ENCODE data around the gene GSTA4. TPM values are rescaled to one million over a fixed set of nuclear protein-coding genes. Genes with fewer than 3 reads are reported as not detected.

The GSTA4 gene
- total and polyA plus RNA-seq, 2 of the 13 experiments (the other 11 are each of a cell fraction or from before 2014, with no cell fraction given): 34.1 to 53.6 TPM

DNA sequence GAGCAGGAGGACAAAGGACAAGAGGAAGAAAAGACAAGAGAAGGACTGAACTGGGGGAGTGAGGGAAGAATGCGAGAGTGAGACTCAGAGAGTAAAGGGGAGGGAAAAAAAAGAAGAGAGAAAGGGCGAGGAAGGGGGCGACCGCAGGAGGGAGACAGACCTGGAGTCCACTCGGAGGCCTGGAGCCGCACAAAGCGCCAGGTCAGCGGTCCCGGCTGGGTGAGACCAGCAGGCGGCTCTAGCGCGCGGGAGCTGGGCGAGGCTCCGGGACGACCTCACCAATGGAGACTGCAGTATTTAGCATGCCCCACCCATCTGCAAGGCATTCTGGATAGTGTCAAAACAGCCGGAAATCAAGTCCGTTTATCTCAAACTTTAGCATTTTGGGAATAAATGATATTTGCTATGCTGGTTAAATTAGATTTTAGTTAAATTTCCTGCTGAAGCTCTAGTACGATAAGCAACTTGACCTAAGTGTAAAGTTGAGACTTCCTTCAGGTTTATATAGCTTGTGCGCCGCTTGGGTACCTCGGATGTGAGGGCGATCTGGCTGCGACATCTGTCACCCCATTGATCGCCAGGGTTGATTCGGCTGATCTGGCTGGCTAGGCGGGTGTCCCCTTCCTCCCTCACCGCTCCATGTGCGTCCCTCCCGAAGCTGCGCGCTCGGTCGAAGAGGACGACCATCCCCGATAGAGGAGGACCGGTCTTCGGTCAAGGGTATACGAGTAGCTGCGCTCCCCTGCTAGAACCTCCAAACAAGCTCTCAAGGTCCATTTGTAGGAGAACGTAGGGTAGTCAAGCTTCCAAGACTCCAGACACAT lies at the start of gene GSTA4 (continued):
- TF ChIP-seq ZNF335 (CRISPR knock-in tag; IDR thresholded peaks at IDR 0.05) (peak; percentile 27; the same call in 1 of the 2 replicates), ZNF724P (CRISPR knock-in tag; IDR thresholded peaks at IDR 0.05; ENCODE audit: borderline replicate concordance) (0 out of 2 replicates have a peak, but pooled peaks have one; percentile 60), TSC22D2 (CRISPR knock-in tag; IDR thresholded peaks at IDR 0.05; ENCODE audit: borderline replicate concordance) (0 out of 2 replicates have a peak, but pooled peaks have one; percentile 50), PRMT3 (CRISPR knock-in tag; IDR thresholded peaks at IDR 0.05; ENCODE audit: borderline replicate concordance, low read depth) (peak; percentile 67; the same call in 1 of the 2 replicates), SMYD3 (CRISPR knock-in tag; IDR thresholded peaks at IDR 0.05) (0 out of 2 replicates have a peak, but pooled peaks have one; percentile 34), RBM39 (IDR thresholded peaks at IDR 0.05; ENCODE audit: low read depth, low read length, poor library complexity, severe bottlenecking) (peak; percentile 99), ZNF543 (CRISPR knock-in tag; IDR thresholded peaks at IDR 0.05) (0 out of 2 replicates have a peak, but pooled peaks have one; percentile 37), CHCHD3 (CRISPR knock-in tag; IDR thresholded peaks at IDR 0.05) (0 out of 2 replicates have a peak, but pooled peaks have one; percentile 48), SMARCC2 (IDR thresholded peaks at IDR 0.05) (0 out of 2 replicates have a peak, but pooled peaks have one; percentile 36), BCL6 (CRISPR knock-in tag; IDR thresholded peaks at IDR 0.05) (peak; percentile 70), CENPT (CRISPR knock-in tag; IDR thresholded peaks at IDR 0.05; ENCODE audit: low read depth) (0 out of 2 replicates have a peak, but pooled peaks have one; percentile 65), KLF16 (CRISPR knock-in tag; IDR thresholded peaks at IDR 0.05) (peak in 1 of 2 experiments; percentile 80; a peak in 2 of 4 replicates), HNF4A (CRISPR knock-in tag; IDR thresholded peaks at IDR 0.05) (peak; percentile 61; the same call in 1 of the 2 replicates), ZNF878 (CRISPR knock-in tag; IDR thresholded peaks at IDR 0.05) (peak; percentile 76), ZNF292 (CRISPR knock-in tag; IDR thresholded peaks at IDR 0.05; ENCODE audit: borderline replicate concordance, low read depth) (peak; percentile 36; the same call in 1 of the 2 replicates), TBP (CRISPR knock-in tag; IDR thresholded peaks at IDR 0.05) (peak; percentile 84; the same call in 1 of the 2 replicates), ZEB1 (IDR thresholded peaks at IDR 0.05; ENCODE audit: insufficient replicate concordance, low read depth) (peak; percentile 25), ZFP62 (CRISPR knock-in tag; IDR thresholded peaks at IDR 0.05) (0 out of 2 replicates have a peak, but pooled peaks have one; percentile 26)
- TF ChIP-seq, protein P1, sequence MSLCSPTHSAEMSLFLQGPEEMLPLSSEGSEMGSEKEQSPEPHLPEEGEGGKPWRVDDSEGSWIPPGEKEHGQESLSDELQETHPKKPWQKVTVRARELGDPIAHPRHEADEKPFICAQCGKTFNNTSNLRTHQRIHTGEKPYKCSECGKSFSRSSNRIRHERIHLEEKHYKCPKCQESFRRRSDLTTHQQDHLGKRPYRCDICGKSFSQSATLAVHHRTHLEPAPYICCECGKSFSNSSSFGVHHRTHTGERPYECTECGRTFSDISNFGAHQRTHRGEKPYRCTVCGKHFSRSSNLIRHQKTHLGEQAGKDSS (CRISPR knock-in tag; IDR thresholded peaks at IDR 0.05; ENCODE audit: borderline replicate concordance, low read depth): peak; percentile 51; the same call in 1 of the 2 replicates
- TF ChIP-seq, protein P2, sequence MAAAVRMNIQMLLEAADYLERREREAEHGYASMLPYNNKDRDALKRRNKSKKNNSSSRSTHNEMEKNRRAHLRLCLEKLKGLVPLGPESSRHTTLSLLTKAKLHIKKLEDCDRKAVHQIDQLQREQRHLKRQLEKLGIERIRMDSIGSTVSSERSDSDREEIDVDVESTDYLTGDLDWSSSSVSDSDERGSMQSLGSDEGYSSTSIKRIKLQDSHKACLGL (CRISPR knock-in tag; IDR thresholded peaks at IDR 0.05): 0 out of 2 replicates have a peak, but pooled peaks have one; percentile 3
- TF ChIP-seq, protein P3, sequence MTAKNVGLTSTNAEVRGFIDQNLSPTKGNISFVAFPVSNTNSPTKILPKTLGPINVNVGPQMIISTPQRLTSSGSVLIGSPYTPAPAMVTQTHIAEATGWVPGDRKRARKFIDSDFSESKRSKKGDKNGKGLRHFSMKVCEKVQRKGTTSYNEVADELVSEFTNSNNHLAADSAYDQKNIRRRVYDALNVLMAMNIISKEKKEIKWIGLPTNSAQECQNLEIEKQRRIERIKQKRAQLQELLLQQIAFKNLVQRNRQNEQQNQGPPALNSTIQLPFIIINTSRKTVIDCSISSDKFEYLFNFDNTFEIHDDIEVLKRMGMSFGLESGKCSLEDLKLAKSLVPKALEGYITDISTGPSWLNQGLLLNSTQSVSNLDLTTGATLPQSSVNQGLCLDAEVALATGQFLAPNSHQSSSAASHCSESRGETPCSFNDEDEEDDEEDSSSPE (CRISPR knock-in tag; IDR thresholded peaks at IDR 0.05): peak; percentile 76
- TF ChIP-seq, protein P4, sequence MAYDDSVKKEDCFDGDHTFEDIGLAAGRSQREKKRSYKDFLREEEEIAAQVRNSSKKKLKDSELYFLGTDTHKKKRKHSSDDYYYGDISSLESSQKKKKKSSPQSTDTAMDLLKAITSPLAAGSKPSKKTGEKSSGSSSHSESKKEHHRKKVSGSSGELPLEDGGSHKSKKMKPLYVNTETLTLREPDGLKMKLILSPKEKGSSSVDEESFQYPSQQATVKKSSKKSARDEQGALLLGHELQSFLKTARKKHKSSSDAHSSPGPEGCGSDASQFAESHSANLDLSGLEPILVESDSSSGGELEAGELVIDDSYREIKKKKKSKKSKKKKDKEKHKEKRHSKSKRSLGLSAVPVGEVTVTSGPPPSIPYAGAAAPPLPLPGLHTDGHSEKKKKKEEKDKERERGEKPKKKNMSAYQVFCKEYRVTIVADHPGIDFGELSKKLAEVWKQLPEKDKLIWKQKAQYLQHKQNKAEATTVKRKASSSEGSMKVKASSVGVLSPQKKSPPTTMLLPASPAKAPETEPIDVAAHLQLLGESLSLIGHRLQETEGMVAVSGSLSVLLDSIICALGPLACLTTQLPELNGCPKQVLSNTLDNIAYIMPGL (CRISPR knock-in tag; IDR thresholded peaks at IDR 0.05; ENCODE audit: borderline replicate concordance in 1 of 2, low read depth in 1 of 2): peak; percentile 95 to 100
- TF ChIP-seq, protein P5, sequence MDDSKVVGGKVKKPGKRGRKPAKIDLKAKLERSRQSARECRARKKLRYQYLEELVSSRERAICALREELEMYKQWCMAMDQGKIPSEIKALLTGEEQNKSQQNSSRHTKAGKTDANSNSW (CRISPR knock-in tag; IDR thresholded peaks at IDR 0.05; ENCODE audit: borderline replicate concordance): 0 out of 2 replicates have a peak, but pooled peaks have one; percentile 22
